ENCODE data around the gene NCOA3. TPM values are rescaled to one million over a fixed set of nuclear protein-coding genes. Genes with fewer than 3 reads are reported as not detected.

The NCOA3 gene
- total and polyA plus RNA-seq, 2 donors = 11.4 to 20.3 TPM

DNA sequence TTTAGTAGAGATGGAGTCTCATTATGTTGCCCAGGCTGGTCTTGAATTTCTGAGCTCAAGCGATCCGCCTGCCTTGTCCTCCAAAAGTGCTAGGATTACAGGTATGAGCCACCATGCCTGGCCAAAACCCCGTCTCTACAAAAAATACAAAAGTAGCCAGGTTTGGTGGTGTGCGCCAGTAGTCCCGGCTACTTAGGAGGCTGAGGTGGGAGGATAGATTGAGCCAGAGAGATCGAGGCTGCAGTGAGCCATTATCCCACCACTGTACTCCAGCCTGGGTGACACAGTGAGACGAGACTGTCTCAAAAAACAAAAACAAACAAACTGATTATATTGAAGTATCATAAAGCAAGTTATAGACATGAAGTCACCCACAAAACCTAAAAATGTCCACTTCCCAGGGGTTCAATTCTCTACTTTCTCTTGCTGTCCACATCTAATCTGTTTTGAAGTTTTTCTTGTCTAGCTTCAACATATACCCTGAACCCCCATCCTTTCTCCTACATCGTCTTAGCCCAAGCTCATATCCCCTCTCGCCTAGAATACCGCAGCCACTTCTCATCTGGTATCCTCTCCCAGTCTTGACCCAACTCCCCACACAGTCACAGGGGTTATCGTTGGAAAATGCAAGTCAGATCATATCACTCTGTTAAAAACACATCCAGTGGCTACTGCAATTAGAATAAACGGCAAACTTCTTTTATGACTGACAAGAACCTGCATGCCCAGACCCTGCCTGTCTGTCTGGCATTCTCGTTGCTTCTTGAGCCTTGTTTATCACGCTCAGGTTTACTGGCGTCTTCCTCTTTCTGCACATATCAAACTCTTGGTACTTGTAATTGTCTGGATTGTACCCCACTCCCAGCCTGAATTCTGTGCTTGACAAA lies 20.1 kb upstream of the NCOA3 start:
- no peak for DNase-seq (ENCODE audit: low read depth in 6 of 9, low spot score in 9 of 9)
- H3K36me3 ChIP-seq (ENCODE audit: control insufficient read depth in 2 of 2, insufficient read depth in 2 of 2, low read length in 1 of 2) = no peaks in the 10 kb centered on the region
- no peak overlapping the region for H3K4me3 ChIP-seq (ENCODE audit: low read length in 2 of 2)
- H3K9me3 ChIP-seq (ENCODE audit: control insufficient read depth in 2 of 2, insufficient read depth in 1 of 2, low read length in 1 of 2) = no peaks in the 10 kb centered on the region
- no peak overlapping the region for H3K27ac ChIP-seq (ENCODE audit: low read depth in 1 of 2, low read length in 1 of 2)
- H3K4me1 ChIP-seq (ENCODE audit: control insufficient read depth in 2 of 2, insufficient read depth in 2 of 2, low read length in 2 of 2) = no peaks in the 10 kb centered on the region
- no peaks in the 10 kb centered on the region for H3K27me3 ChIP-seq (ENCODE audit: control insufficient read depth in 2 of 2, insufficient read depth in 1 of 2, low read length in 1 of 2)
- WGBS = 90% methylated on average over 15 of the region's 15 CpGs

DNA sequence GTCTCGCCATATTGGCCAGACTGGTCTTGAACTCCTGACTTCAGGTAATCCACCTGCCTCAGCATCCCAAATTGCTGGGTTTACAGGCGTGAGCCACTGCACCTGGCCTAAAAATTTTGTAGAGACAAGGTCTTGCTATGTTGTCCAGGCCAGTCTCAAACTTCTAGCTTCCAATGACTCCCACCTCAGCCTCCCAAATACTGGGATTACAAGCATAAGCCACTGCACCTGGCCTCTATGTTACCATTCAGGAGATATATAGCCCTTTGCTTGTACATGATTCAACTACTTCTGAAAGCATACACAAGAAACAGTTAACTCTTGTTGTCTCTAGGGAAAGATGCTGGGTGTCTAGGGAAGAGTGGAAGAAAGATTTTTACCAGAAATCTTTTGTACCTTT lies 19.0 kb upstream of the NCOA3 start:
- H3K27me3 ChIP-seq (ENCODE audit: control insufficient read depth in 2 of 2, insufficient read depth in 1 of 2, low read length in 1 of 2) = no peaks in the 10 kb centered on the region
- no peak overlapping the region for H3K27ac ChIP-seq (ENCODE audit: low read depth in 1 of 2, low read length in 1 of 2)
- 96% methylated on average over 2 of the region's 2 CpGs for WGBS
- H3K4me1 ChIP-seq (ENCODE audit: control insufficient read depth in 2 of 2, insufficient read depth in 2 of 2, low read length in 2 of 2) = peaks cover 2 to 3% of the 10 kb centered on the region in 2 donors
- H3K4me3 ChIP-seq (ENCODE audit: low read length in 2 of 2) = no peak overlapping the region
- no peaks in the 10 kb centered on the region for H3K9me3 ChIP-seq (ENCODE audit: control insufficient read depth in 2 of 2, insufficient read depth in 1 of 2, low read length in 1 of 2)
- H3K36me3 ChIP-seq (ENCODE audit: control insufficient read depth in 2 of 2, insufficient read depth in 2 of 2, low read length in 1 of 2) = no peaks in the 10 kb centered on the region
- DNase-seq (ENCODE audit: low read depth in 6 of 9, low spot score in 9 of 9) = no peak

DNA sequence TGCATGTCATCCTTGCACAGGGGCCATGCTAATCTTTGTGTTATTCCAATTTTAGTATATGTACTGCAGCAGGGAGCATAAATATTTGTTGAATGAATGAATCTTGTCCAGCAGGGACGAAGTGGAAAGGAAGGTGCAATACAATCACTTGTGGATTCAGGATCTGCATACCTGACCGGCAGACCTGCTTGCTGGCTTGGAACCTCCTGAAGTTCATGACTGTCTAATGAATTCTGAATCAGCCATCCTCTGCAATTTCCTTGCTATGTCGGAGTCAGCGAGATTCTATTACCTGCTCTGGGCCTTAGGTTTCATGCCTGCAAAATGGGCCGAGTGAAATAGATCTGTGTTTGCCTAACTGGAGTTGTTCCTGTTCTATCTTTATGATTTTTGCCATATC lies 17.4 kb upstream of the NCOA3 start:
- H3K36me3 ChIP-seq (ENCODE audit: control insufficient read depth in 2 of 2, insufficient read depth in 2 of 2, low read length in 1 of 2) = no peaks in the 10 kb centered on the region
- no peak overlapping the region for H3K4me3 ChIP-seq (ENCODE audit: low read length in 2 of 2)
- no peaks in the 10 kb centered on the region for H3K27me3 ChIP-seq (ENCODE audit: control insufficient read depth in 2 of 2, insufficient read depth in 1 of 2, low read length in 1 of 2)
- WGBS = 95% methylated on average over 5 of the region's 5 CpGs
- H3K9me3 ChIP-seq (ENCODE audit: control insufficient read depth in 2 of 2, insufficient read depth in 1 of 2, low read length in 1 of 2) = no peaks in the 10 kb centered on the region
- H3K27ac ChIP-seq (ENCODE audit: low read depth in 1 of 2, low read length in 1 of 2) = no peak overlapping the region
- no peak for DNase-seq (ENCODE audit: low read depth in 6 of 9, low spot score in 9 of 9)
- peaks cover 2 to 3% of the 10 kb centered on the region in 2 donors for H3K4me1 ChIP-seq (ENCODE audit: control insufficient read depth in 2 of 2, insufficient read depth in 2 of 2, low read length in 2 of 2)

DNA sequence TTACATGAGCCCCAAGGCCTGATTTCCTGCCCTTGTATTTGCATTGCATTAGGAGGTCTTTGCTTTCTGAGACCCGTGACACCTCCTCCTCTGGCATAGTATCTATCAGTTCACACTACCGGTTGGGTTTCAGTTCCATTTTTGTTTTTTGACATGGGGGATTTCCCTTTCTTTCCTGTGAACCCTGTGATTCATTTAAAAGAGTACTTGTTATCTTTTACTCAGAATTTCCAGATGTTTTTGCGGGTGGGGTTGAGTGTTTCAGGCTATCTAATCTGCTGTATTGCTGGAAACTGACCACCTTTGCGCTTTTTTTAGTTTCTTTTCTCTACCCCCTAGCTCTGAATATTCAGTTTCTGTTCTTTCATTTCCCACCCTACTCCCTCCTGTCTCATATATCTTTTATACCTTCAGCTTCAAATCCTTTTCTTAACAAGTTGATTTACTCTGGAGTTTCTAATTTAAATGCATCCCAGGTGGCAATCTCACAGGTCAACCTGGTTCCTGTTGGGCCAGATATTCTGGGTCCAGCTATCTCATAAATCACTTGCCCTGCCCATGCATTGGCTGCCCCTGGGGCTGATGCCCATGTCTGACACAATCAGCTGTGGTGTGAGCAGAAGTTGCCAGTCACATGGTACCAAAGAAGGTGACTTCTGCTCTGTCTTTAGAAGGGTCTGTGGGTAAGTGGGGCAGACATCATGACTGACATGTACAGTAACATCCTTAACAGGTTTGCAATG lies 14.3 kb upstream of the NCOA3 start:
- peak in 3 of 9 donors; percentile 28 to 74 (median 40) for DNase-seq (ENCODE audit: low read depth in 6 of 9, low spot score in 9 of 9)
- H3K36me3 ChIP-seq (ENCODE audit: control insufficient read depth in 2 of 2, insufficient read depth in 2 of 2, low read length in 1 of 2) = no peaks in the 10 kb centered on the region
- H3K4me3 ChIP-seq (ENCODE audit: low read length in 2 of 2) = no peak overlapping the region
- H3K4me1 ChIP-seq (ENCODE audit: control insufficient read depth in 2 of 2, insufficient read depth in 2 of 2, low read length in 2 of 2) = peaks cover 2 to 7% of the 10 kb centered on the region in 2 donors
- 12% methylated on average over 4 of the region's 4 CpGs for WGBS
- no peaks in the 10 kb centered on the region for H3K9me3 ChIP-seq (ENCODE audit: control insufficient read depth in 2 of 2, insufficient read depth in 1 of 2, low read length in 1 of 2)
- peak overlapping the region; percentile 49 to 52 for H3K27ac ChIP-seq (ENCODE audit: low read depth in 1 of 2, low read length in 1 of 2)
- no peaks in the 10 kb centered on the region for H3K27me3 ChIP-seq (ENCODE audit: control insufficient read depth in 2 of 2, insufficient read depth in 1 of 2, low read length in 1 of 2)

DNA sequence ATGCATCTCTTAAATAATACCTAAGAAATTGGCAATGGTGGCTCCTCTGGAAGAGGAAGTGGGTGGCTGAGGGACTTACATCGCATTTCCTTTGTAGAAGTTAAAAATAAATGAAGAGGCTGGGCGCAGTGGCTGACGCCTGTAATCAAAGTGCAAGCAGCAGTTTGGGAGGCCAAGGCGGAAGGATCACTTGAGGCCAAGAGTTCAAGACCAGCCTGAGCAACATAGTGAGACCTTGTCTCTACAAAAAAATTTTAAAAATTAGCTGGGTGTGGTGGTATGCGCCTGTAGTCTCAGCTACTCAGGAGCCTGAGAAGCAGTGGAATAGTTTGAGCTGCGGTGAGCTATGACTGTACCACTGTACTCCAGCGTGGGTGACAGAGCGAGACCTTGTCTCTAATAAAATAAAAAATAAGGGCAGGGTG lies 12.2 kb upstream of the NCOA3 start:
- no peak overlapping the region for H3K4me3 ChIP-seq (ENCODE audit: low read length in 2 of 2)
- no peaks in the 10 kb centered on the region for H3K9me3 ChIP-seq (ENCODE audit: control insufficient read depth in 2 of 2, insufficient read depth in 1 of 2, low read length in 1 of 2)
- H3K27ac ChIP-seq (ENCODE audit: low read depth in 1 of 2, low read length in 1 of 2) = no peak overlapping the region
- H3K27me3 ChIP-seq (ENCODE audit: control insufficient read depth in 2 of 2, insufficient read depth in 1 of 2, low read length in 1 of 2) = no peaks in the 10 kb centered on the region
- peak in 2 of 9 donors; percentile 17 to 49 for DNase-seq (ENCODE audit: low read depth in 6 of 9, low spot score in 9 of 9)
- H3K36me3 ChIP-seq (ENCODE audit: control insufficient read depth in 2 of 2, insufficient read depth in 2 of 2, low read length in 1 of 2) = no peaks in the 10 kb centered on the region
- WGBS = 68% methylated on average over 8 of the region's 8 CpGs
- peaks cover 2 to 7% of the 10 kb centered on the region in 2 donors for H3K4me1 ChIP-seq (ENCODE audit: control insufficient read depth in 2 of 2, insufficient read depth in 2 of 2, low read length in 2 of 2)

DNA sequence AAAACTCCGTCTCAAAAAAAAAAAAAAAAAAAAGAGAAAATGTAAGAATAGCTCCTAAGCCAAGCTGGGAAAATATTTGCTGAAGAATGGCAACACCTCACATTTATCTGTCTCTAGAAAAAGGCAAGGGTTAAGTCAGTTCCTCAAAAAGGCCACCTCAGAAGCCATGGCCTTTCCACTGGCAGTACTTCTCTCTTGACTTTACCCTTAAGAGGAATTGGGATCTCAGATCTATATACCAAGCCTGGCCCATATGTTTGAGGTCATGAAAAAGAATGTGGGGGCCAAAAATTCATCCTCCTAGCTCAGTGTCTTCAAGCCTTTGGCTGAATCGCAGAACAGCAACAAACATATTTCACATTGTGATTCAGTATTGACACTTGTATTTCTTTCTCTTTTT lies 10.9 kb upstream of the NCOA3 start:
- no peak overlapping the region for H3K27ac ChIP-seq (ENCODE audit: low read depth in 1 of 2, low read length in 1 of 2)
- H3K4me1 ChIP-seq (ENCODE audit: control insufficient read depth in 2 of 2, insufficient read depth in 2 of 2, low read length in 2 of 2) = peaks cover 2 to 7% of the 10 kb centered on the region in 2 donors
- H3K36me3 ChIP-seq (ENCODE audit: control insufficient read depth in 2 of 2, insufficient read depth in 2 of 2, low read length in 1 of 2) = no peaks in the 10 kb centered on the region
- no peak overlapping the region for H3K4me3 ChIP-seq (ENCODE audit: low read length in 2 of 2)
- WGBS = 91% methylated on average over 2 of the region's 2 CpGs
- DNase-seq (ENCODE audit: low read depth in 6 of 9, low spot score in 9 of 9) = no peak
- H3K27me3 ChIP-seq (ENCODE audit: control insufficient read depth in 2 of 2, insufficient read depth in 1 of 2, low read length in 1 of 2) = no peaks in the 10 kb centered on the region
- H3K9me3 ChIP-seq (ENCODE audit: control insufficient read depth in 2 of 2, insufficient read depth in 1 of 2, low read length in 1 of 2) = no peaks in the 10 kb centered on the region

DNA sequence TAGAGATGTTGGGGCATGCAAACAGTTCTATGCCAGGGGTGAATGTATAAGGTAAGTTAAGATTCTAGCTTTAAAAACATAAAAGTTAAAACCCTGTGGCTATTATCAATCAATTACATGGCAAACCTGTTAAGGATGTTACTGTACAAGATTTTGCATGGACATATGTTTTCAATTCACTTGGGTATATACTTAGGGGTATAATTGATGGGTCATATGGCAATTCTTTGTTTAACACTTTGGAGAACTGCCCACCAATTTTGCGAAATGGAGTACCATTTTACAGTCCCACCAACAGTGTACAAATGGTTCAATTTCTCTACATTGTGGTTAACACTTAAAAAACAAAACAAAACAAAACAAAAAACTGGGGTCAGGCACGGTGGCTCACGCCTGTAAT lies 9.4 kb upstream of the NCOA3 start:
- no peak for DNase-seq (ENCODE audit: low read depth in 6 of 9, low spot score in 9 of 9)
- Histone ChIP-seq H3K4me3 (ENCODE audit: low read length in 2 of 2) (no peak overlapping the region), H3K36me3 (ENCODE audit: control insufficient read depth in 2 of 2, insufficient read depth in 2 of 2, low read length in 1 of 2) (no peaks in the 10 kb centered on the region), H3K27me3 (ENCODE audit: control insufficient read depth in 2 of 2, insufficient read depth in 1 of 2, low read length in 1 of 2) (no peaks in the 10 kb centered on the region), H3K27ac (ENCODE audit: low read depth in 1 of 2, low read length in 1 of 2) (no peak overlapping the region), H3K4me1 (ENCODE audit: control insufficient read depth in 2 of 2, insufficient read depth in 2 of 2, low read length in 2 of 2) (peaks cover under 1 to 7% of the 10 kb centered on the region in 2 donors), H3K9me3 (ENCODE audit: control insufficient read depth in 2 of 2, insufficient read depth in 1 of 2, low read length in 1 of 2) (no peaks in the 10 kb centered on the region)
- WGBS = 95% methylated on average over 3 of the region's 3 CpGs

DNA sequence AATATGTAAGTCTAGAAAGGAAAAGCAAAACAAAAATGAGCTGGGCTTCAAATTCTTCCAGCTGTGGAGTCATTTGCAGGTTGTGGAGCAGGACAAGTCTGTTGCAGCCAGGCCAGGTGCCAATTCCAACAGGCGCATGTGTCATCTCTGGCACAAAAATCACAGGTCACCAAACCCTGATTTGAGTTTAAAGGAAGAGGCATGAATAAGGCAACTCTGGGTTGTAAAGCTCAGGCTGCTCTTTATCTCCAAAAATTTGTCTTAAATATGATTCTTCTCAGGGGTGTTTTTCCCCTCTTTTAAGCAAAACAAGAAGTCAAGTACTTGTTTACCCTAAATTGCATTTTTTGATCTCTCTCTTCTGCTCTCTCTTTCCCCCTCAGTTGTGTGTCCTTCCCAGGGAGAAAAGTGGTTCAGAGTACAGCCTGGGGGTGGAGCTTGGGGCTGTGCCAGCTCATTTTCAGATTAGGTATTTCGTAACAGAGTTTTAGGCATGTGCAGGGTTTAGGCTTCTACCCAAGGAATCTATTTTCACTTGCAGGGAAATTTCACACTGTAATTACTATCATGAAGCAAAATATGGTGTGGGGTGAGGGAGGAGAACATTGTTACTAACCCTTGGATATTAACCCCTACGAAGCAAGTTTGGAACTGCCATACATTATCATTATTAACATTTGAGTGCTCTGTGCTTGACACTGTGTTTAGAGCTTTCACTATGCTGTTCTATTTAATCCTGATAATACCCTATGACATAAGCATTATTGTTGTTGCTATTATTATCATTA lies 8.3 kb upstream of the NCOA3 start:
- H3K4me1 ChIP-seq (ENCODE audit: control insufficient read depth in 2 of 2, insufficient read depth in 2 of 2, low read length in 2 of 2) = peaks cover 0 to 4% of the 10 kb centered on the region in 2 donors
- H3K4me3 ChIP-seq (ENCODE audit: low read length in 2 of 2) = no peak overlapping the region
- peak overlapping the region in 1 of 2 donors; percentile 49 for H3K27ac ChIP-seq (ENCODE audit: low read depth in 1 of 2, low read length in 1 of 2)
- 57% methylated on average over 3 of the region's 3 CpGs for WGBS
- no peaks in the 10 kb centered on the region for H3K36me3 ChIP-seq (ENCODE audit: control insufficient read depth in 2 of 2, insufficient read depth in 2 of 2, low read length in 1 of 2)
- H3K9me3 ChIP-seq (ENCODE audit: control insufficient read depth in 2 of 2, insufficient read depth in 1 of 2, low read length in 1 of 2) = no peaks in the 10 kb centered on the region
- no peaks in the 10 kb centered on the region for H3K27me3 ChIP-seq (ENCODE audit: control insufficient read depth in 2 of 2, insufficient read depth in 1 of 2, low read length in 1 of 2)
- DNase-seq (ENCODE audit: low read depth in 6 of 9, low spot score in 9 of 9) = peak in 1 of 9 donors; percentile 37
